Testis (tissue), 2 donors: ENCODE results near the gene SOBP.

Experiments
- POLR2A ChIP-seq: fragments of 450-650 bp; IDR thresholded peaks from one replicate; pipeline ENCODE4 v1.6.1; 2017; ENCODE audit warnings: antibody characterized with exemption, mild to moderate bottlenecking, moderate library complexity
- TF ChIP-seq, protein P1 (sequence below), 3 experiments: fragments of 450-650 bp in 2 of 3; fragments of 200-600 bp in 1 of 3; sonication (generic) in 1 of 3; IDR thresholded peaks; one replicate each; pipeline ENCODE4 v1.5.1; 2016 to 2019; ENCODE audit warnings: antibody characterized with exemption in 3 of 3, mild to moderate bottlenecking in 2 of 3, moderate library complexity in 1 of 3

- TF ChIP-seq, protein P1, sequence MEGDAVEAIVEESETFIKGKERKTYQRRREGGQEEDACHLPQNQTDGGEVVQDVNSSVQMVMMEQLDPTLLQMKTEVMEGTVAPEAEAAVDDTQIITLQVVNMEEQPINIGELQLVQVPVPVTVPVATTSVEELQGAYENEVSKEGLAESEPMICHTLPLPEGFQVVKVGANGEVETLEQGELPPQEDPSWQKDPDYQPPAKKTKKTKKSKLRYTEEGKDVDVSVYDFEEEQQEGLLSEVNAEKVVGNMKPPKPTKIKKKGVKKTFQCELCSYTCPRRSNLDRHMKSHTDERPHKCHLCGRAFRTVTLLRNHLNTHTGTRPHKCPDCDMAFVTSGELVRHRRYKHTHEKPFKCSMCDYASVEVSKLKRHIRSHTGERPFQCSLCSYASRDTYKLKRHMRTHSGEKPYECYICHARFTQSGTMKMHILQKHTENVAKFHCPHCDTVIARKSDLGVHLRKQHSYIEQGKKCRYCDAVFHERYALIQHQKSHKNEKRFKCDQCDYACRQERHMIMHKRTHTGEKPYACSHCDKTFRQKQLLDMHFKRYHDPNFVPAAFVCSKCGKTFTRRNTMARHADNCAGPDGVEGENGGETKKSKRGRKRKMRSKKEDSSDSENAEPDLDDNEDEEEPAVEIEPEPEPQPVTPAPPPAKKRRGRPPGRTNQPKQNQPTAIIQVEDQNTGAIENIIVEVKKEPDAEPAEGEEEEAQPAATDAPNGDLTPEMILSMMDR (IDR thresholded peaks at IDR 0.05) = no peak
- TF ChIP-seq POLR2A = no peak
These were observed 167.4 kb downstream of the SOBP start for GRCh38 chr6:107657373-107657754.
